Measurements from ENCODE around the gene LRMDA.

The LRMDA gene

GRCh38 chr10:75597773-75598440 lies 166.5 kb downstream of the LRMDA start:
- no peak for TF ChIP-seq CTCF (IDR thresholded peaks at IDR 0.05)
- DNase-seq = no peak
- Mint-ChIP-seq H3K27ac (peak overlapping the region; percentile 94), H3K9me3 (no peaks in the 10 kb centered on the region), H3K4me3 (peak overlapping the region; percentile 66), H3K4me1 (peaks cover 93% of the 10 kb centered on the region), H3K36me3 (ENCODE audit: low read depth) (no peaks in the 10 kb centered on the region), H3K27me3 (ENCODE audit: low read depth, poor library complexity) (no peaks in the 10 kb centered on the region)

GRCh38 chr10:75598998-75599397 lies 167.6 kb downstream of the LRMDA start:
- H3K4me3 Mint-ChIP-seq = peak overlapping the region; percentile 62
- DNase-seq = no peak
- H3K9me3 Mint-ChIP-seq = no peaks in the 10 kb centered on the region
- no peak for TF ChIP-seq CTCF (IDR thresholded peaks at IDR 0.05)
- H3K36me3 Mint-ChIP-seq (ENCODE audit: low read depth) = no peaks in the 10 kb centered on the region
- H3K4me1 Mint-ChIP-seq = peaks cover 87% of the 10 kb centered on the region
- H3K27me3 Mint-ChIP-seq (ENCODE audit: low read depth, poor library complexity) = no peaks in the 10 kb centered on the region
- peak overlapping the region; percentile 76 for H3K27ac Mint-ChIP-seq

GRCh38 chr10:75599875-75600648 lies 168.6 kb downstream of the LRMDA start:
- Mint-ChIP-seq H3K27ac (peak overlapping the region; percentile 98), H3K27me3 (ENCODE audit: low read depth, poor library complexity) (no peaks in the 10 kb centered on the region), H3K36me3 (ENCODE audit: low read depth) (no peaks in the 10 kb centered on the region), H3K4me3 (peak overlapping the region; percentile 24), H3K4me1 (peaks cover 85% of the 10 kb centered on the region), H3K9me3 (no peaks in the 10 kb centered on the region)
- no peak for TF ChIP-seq CTCF (IDR thresholded peaks at IDR 0.05)
- DNase-seq = peak; percentile 46

- H3K4me3 Mint-ChIP-seq = peak overlapping the region; percentile 24
- no peak for DNase-seq
- TF ChIP-seq CTCF (IDR thresholded peaks at IDR 0.05) = no peak
- H3K27me3 Mint-ChIP-seq (ENCODE audit: low read depth, poor library complexity) = no peaks in the 10 kb centered on the region
- H3K27ac Mint-ChIP-seq = peak overlapping the region; percentile 98
- H3K9me3 Mint-ChIP-seq = no peaks in the 10 kb centered on the region
- H3K36me3 Mint-ChIP-seq (ENCODE audit: low read depth) = no peaks in the 10 kb centered on the region
- peaks cover 91% of the 10 kb centered on the region for H3K4me1 Mint-ChIP-seq
These were observed 169.4 kb downstream of the LRMDA start for GRCh38 chr10:75600833-75601232.

- no peaks in the 10 kb centered on the region for H3K27me3 Mint-ChIP-seq (ENCODE audit: low read depth, poor library complexity)
- no peak for DNase-seq
- H3K4me1 Mint-ChIP-seq = peaks cover 91% of the 10 kb centered on the region
- TF ChIP-seq CTCF (IDR thresholded peaks at IDR 0.05) = no peak
- H3K9me3 Mint-ChIP-seq = no peaks in the 10 kb centered on the region
- peak overlapping the region; percentile 67 for H3K27ac Mint-ChIP-seq
- no peaks in the 10 kb centered on the region for H3K36me3 Mint-ChIP-seq (ENCODE audit: low read depth)
- H3K4me3 Mint-ChIP-seq = no peak overlapping the region
These were observed 170.9 kb downstream of the LRMDA start for GRCh38 chr10:75602341-75602740.

All from nephron progenitor cell (in vitro differentiated cells).